Measurements from ENCODE around the gene SOWAHA.

The SOWAHA gene

GRCh38 chr5:132825834-132826391, 12.8 kb downstream of the SOWAHA start:
- DNase-seq (ENCODE audit: low read depth) = no peak

GRCh38 chr5:132826424-132827082, 13.5 kb downstream of the SOWAHA start:
- DNase-seq (ENCODE audit: low read depth) = no peak

GRCh38 chr5:132827943-132828673, 15.0 kb downstream of the SOWAHA start:
- DNase-seq (ENCODE audit: low read depth) = no peak

GRCh38 chr5:132828846-132829494, 15.9 kb downstream of the SOWAHA start:
- DNase-seq (ENCODE audit: low read depth) = no peak

GRCh38 chr5:132829742-132830435, 16.8 kb downstream of the SOWAHA start:
- peak; percentile 60 for DNase-seq (ENCODE audit: low read depth)

- DNase-seq (ENCODE audit: low read depth) = no peak
Observed at GRCh38 chr5:132830436-132831094, 17.5 kb downstream of the SOWAHA start, which contains the start of gene SHROOM1. SHROOM1 (minus strand) TSS chr5:132830647; CDS start chr5:132826140, 4,507 bp downstream.

- DNase-seq (ENCODE audit: low read depth) = no peak
Observed at GRCh38 chr5:132831095-132831860, 18.2 kb downstream of the SOWAHA start.

GRCh38 chr5:132832612-132833011, 19.5 kb downstream of the SOWAHA start:
- DNase-seq (ENCODE audit: low read depth) = no peak

- no peak for DNase-seq (ENCODE audit: low read depth)
Observed at GRCh38 chr5:132834057-132834456, 21.0 kb downstream of the SOWAHA start.

- DNase-seq (ENCODE audit: low read depth) = no peak
Observed at GRCh38 chr5:132836852-132837251, 23.8 kb downstream of the SOWAHA start.

- no peak for DNase-seq (ENCODE audit: low read depth)
Observed at GRCh38 chr5:132837868-132838267, 24.8 kb downstream of the SOWAHA start.

- no peak for DNase-seq (ENCODE audit: low read depth)
Observed at GRCh38 chr5:132838516-132839282, 25.6 kb downstream of the SOWAHA start.

- DNase-seq (ENCODE audit: low read depth) = no peak
Observed at GRCh38 chr5:132839426-132840301, 26.6 kb downstream of the SOWAHA start.

GRCh38 chr5:132840313-132840712, 27.2 kb downstream of the SOWAHA start:
- no peak for DNase-seq (ENCODE audit: low read depth)

GRCh38 chr5:132840896-132841295, 27.8 kb downstream of the SOWAHA start:
- no peak for DNase-seq (ENCODE audit: low read depth)

- no peak for DNase-seq (ENCODE audit: low read depth)
Observed at GRCh38 chr5:132841305-132841704, 28.2 kb downstream of the SOWAHA start.

GRCh38 chr5:132848270-132848669, 35.2 kb downstream of the SOWAHA start:
- no peak for DNase-seq (ENCODE audit: low read depth)

- no peak for DNase-seq (ENCODE audit: low read depth)
Observed at GRCh38 chr5:132849347-132849746, 36.2 kb downstream of the SOWAHA start.

GRCh38 chr5:132850066-132850465, 37.0 kb downstream of the SOWAHA start:
- no peak for DNase-seq (ENCODE audit: low read depth)

Measured in stimulated activated CD8-positive, alpha-beta memory T cell treated with anti-CD3 and anti-CD28 coated beads, Interleukin-4, amount 100 ng/mL, for 24 hours (primary cell).